GM12801 (cell line): ENCODE measurements around the gene RAB3B.
A peak's percentile ranks its signal among the peaks of the same experiment; 100 is the strongest.

ENCODE experiments used
- CTCF ChIP-seq: IDR thresholded peaks from one replicate; pipeline ENCODE4 v1.5.1; 2011; ENCODE audit warnings: control low read depth; ENCODE audit not compliant: insufficient read length; ENCODE audit errors: extremely low read depth

RAB3B gene

GRCh38 chr1:52028328-52028727 is 37.8 kb upstream of the RAB3B start:
- no peak for TF ChIP-seq CTCF

GRCh38 chr1:52026278-52026677 is 35.8 kb upstream of the RAB3B start:
- TF ChIP-seq CTCF, result no peak

GRCh38 chr1:52022133-52022532 is 31.6 kb upstream of the RAB3B start:
- TF ChIP-seq CTCF, result no peak

- TF ChIP-seq CTCF, result no peak
These were observed 17.7 kb upstream of the RAB3B start for GRCh38 chr1:52008071-52008809.

GRCh38 chr1:52007215-52008002 is 16.9 kb upstream of the RAB3B start:
- no peak for TF ChIP-seq CTCF

- no peak for TF ChIP-seq CTCF
These were observed 13.4 kb upstream of the RAB3B start for GRCh38 chr1:52003877-52004276.

GRCh38 chr1:52002038-52002917 is 11.8 kb upstream of the RAB3B start:
- TF ChIP-seq CTCF, result peak; percentile 64
